Measurements from ENCODE around the gene HOXD13. TPM values are rescaled to one million over a fixed set of nuclear protein-coding genes. Genes with fewer than 3 reads are reported as not detected.

The HOXD13 gene
- total RNA-seq, 2 experiments from 2014 or later, result not detected

GRCh38 chr2:176124947-176125771 is 32.6 kb downstream of the HOXD13 start:
- peaks cover 82 to 93% of the 10 kb centered on the region in 2 experiments for H3K27me3 ChIP-seq (ENCODE audit: control insufficient read depth in 1 of 2, insufficient read depth in 2 of 2, low read length in 2 of 2)
- no peak overlapping the region for H3K27ac ChIP-seq (ENCODE audit: low read depth in 1 of 2, low read length in 2 of 2)
- H3K36me3 ChIP-seq (ENCODE audit: insufficient read depth, low read length), result no peaks in the 10 kb centered on the region
- DNase-seq (no peak), ATAC-seq (ENCODE audit: poor library complexity) (no peak)
- H3K4me3 ChIP-seq (ENCODE audit: low read length), result no peak overlapping the region
- H3K9me3 ChIP-seq (ENCODE audit: control insufficient read depth in 1 of 2, insufficient read depth in 1 of 2, low read length in 2 of 2), result peaks cover 0 to 53% of the 10 kb centered on the region in 2 experiments
- intact Hi-C loops (cut with DNase I, micrococcal nuclease), result loop anchor here (5.0 to 10.0 kb wide), 3 partner anchors 50 to 687 kb away; no protein-coding TSS in a partner anchor
- peak overlapping the region; percentile 55 for H3K4me3 Mint-ChIP-seq
- ChIA-PET CTCF (interaction anchor here (1.6 to 4.4 kb wide), 3 partner anchors 319 to 1024 kb away, joined by 3 to 42 read pairs (median 32); no protein-coding TSS in a partner anchor), POLR2A (no interaction called here)
- no peaks in the 10 kb centered on the region for H3K9me3 Mint-ChIP-seq
- TF ChIP-seq CTCF (IDR thresholded peaks at IDR 0.05), result no peak
- H3K36me3 Mint-ChIP-seq (ENCODE audit: low read depth), result no peaks in the 10 kb centered on the region
- H3K4me1 Mint-ChIP-seq (ENCODE audit: low read depth), result peaks cover 30% of the 10 kb centered on the region
- no peak overlapping the region for H3K27ac Mint-ChIP-seq
- H3K27me3 Mint-ChIP-seq, result peaks cover 87% of the 10 kb centered on the region
- H3K4me1 ChIP-seq (ENCODE audit: insufficient read depth, low read length), result peaks cover 41% of the 10 kb centered on the region

- DNase-seq (no peak), ATAC-seq (ENCODE audit: poor library complexity) (no peak)
- no peak overlapping the region for H3K4me3 Mint-ChIP-seq
- ChIA-PET CTCF (interaction anchor here (1.6 to 4.4 kb wide), 4 partner anchors 318 to 1023 kb away, joined by 3 to 42 read pairs (median 19); no protein-coding TSS in a partner anchor), POLR2A (no interaction called here)
- no peak overlapping the region for H3K4me3 ChIP-seq (ENCODE audit: low read length)
- H3K4me1 ChIP-seq (ENCODE audit: insufficient read depth, low read length), result peaks cover 45% of the 10 kb centered on the region
- H3K27me3 ChIP-seq (ENCODE audit: control insufficient read depth in 1 of 2, insufficient read depth in 2 of 2, low read length in 2 of 2), result peaks cover 79 to 90% of the 10 kb centered on the region in 2 experiments
- peaks cover 0 to 50% of the 10 kb centered on the region in 2 experiments for H3K9me3 ChIP-seq (ENCODE audit: control insufficient read depth in 1 of 2, insufficient read depth in 1 of 2, low read length in 2 of 2)
- no peak overlapping the region for H3K27ac Mint-ChIP-seq
- TF ChIP-seq CTCF (IDR thresholded peaks at IDR 0.05), result no peak
- no peaks in the 10 kb centered on the region for H3K36me3 ChIP-seq (ENCODE audit: insufficient read depth, low read length)
- peaks cover 31% of the 10 kb centered on the region for H3K4me1 Mint-ChIP-seq (ENCODE audit: low read depth)
- H3K36me3 Mint-ChIP-seq (ENCODE audit: low read depth), result no peaks in the 10 kb centered on the region
- no peaks in the 10 kb centered on the region for H3K9me3 Mint-ChIP-seq
- peaks cover 84% of the 10 kb centered on the region for H3K27me3 Mint-ChIP-seq
- intact Hi-C loops (cut with DNase I, micrococcal nuclease), result loop anchor here (2.0 to 10.0 kb wide), 6 partner anchors 49 to 1023 kb away; no protein-coding TSS in a partner anchor
- H3K27ac ChIP-seq (ENCODE audit: low read depth in 1 of 2, low read length in 2 of 2), result no peak overlapping the region
Measured at GRCh38 chr2:176125772-176126054, 33.2 kb downstream of the HOXD13 start.

GRCh38 chr2:176126929-176127773 is 34.6 kb downstream of the HOXD13 start:
- peaks cover 79 to 90% of the 10 kb centered on the region in 2 experiments for H3K27me3 ChIP-seq (ENCODE audit: control insufficient read depth in 1 of 2, insufficient read depth in 2 of 2, low read length in 2 of 2)
- Mint-ChIP-seq H3K27me3 (peaks cover 84% of the 10 kb centered on the region), H3K36me3 (ENCODE audit: low read depth) (no peaks in the 10 kb centered on the region), H3K9me3 (no peaks in the 10 kb centered on the region), H3K4me3 (no peak overlapping the region), H3K27ac (peak overlapping the region; percentile 38), H3K4me1 (ENCODE audit: low read depth) (peaks cover 45% of the 10 kb centered on the region)
- H3K4me3 ChIP-seq (ENCODE audit: low read length), result no peak overlapping the region
- intact Hi-C loops (cut with DNase I, micrococcal nuclease), result loop anchor here (1.0 to 10.0 kb wide), 9 partner anchors 48 to 1022 kb away; no protein-coding TSS in a partner anchor
- ATAC-seq (ENCODE audit: poor library complexity) (no peak), DNase-seq (peak; percentile 54 to 85 (median 65))
- no peak overlapping the region for H3K27ac ChIP-seq (ENCODE audit: low read depth in 1 of 2, low read length in 2 of 2)
- ChIA-PET CTCF (interaction anchor here (0.5 to 4.4 kb wide), 25 partner anchors 10 to 1037 kb away, joined by 3 to 42 read pairs (median 4); partner anchors contain the start of gene HOXD10), POLR2A (interaction anchor here (0.5 to 1.4 kb wide), 6 partner anchors 12 to 1022 kb away, joined by 3 to 8 read pairs (median 3); no protein-coding TSS in a partner anchor)
- H3K9me3 ChIP-seq (ENCODE audit: control insufficient read depth in 1 of 2, insufficient read depth in 1 of 2, low read length in 2 of 2), result peaks cover 0 to 43% of the 10 kb centered on the region in 2 experiments
- peaks cover 43% of the 10 kb centered on the region for H3K4me1 ChIP-seq (ENCODE audit: insufficient read depth, low read length)
- no peaks in the 10 kb centered on the region for H3K36me3 ChIP-seq (ENCODE audit: insufficient read depth, low read length)
- peak; percentile 99 for TF ChIP-seq CTCF (IDR thresholded peaks at IDR 0.05)

Measured in CD4-positive, alpha-beta T cell (primary cell).